HG03521 (cell line): Measurements from ENCODE around the gene CKAP2L.

Experiments
- ATAC-seq: cut with Tn5 transposase; IDR thresholded peaks from one replicate; pipeline ENCODE4 v1.9.1; 2021; ENCODE audit warnings: mild to moderate bottlenecking, moderate library complexity; ENCODE audit not compliant: unreplicated experiment

The CKAP2L gene

GRCh38 chr2:112767693-112768330 is 3.4 kb upstream of the CKAP2L start:
- no peak for ATAC-seq

- ATAC-seq: no peak
These were observed 842 bp upstream of the CKAP2L start for GRCh38 chr2:112765251-112765650.

GRCh38 chr2:112762276-112762675 is 2.1 kb downstream of the CKAP2L start:
- ATAC-seq: no peak

- ATAC-seq: no peak
These were observed 4.3 kb downstream of the CKAP2L start for GRCh38 chr2:112760149-112760548.

GRCh38 chr2:112758711-112759110 is 5.7 kb downstream of the CKAP2L start:
- ATAC-seq: no peak

GRCh38 chr2:112757265-112757664 is 7.1 kb downstream of the CKAP2L start:
- ATAC-seq: no peak

- ATAC-seq: no peak
These were observed 8.2 kb downstream of the CKAP2L start for GRCh38 chr2:112756207-112756606.

- no peak for ATAC-seq
These were observed 9.0 kb downstream of the CKAP2L start for GRCh38 chr2:112755444-112755843.

GRCh38 chr2:112754564-112754963 is 9.8 kb downstream of the CKAP2L start:
- no peak for ATAC-seq

GRCh38 chr2:112752667-112753066 is 11.7 kb downstream of the CKAP2L start:
- no peak for ATAC-seq

- no peak for ATAC-seq
These were observed 12.8 kb downstream of the CKAP2L start for GRCh38 chr2:112751451-112752197.

GRCh38 chr2:112750560-112750843 is 13.9 kb downstream of the CKAP2L start:
- ATAC-seq: no peak

GRCh38 chr2:112749755-112750559 is 14.5 kb downstream of the CKAP2L start:
- ATAC-seq: no peak

GRCh38 chr2:112740527-112740926 is 23.9 kb downstream of the CKAP2L start:
- no peak for ATAC-seq

GRCh38 chr2:112737542-112738232 is 26.7 kb downstream of the CKAP2L start:
- no peak for ATAC-seq

- no peak for ATAC-seq
These were observed 30.5 kb downstream of the CKAP2L start for GRCh38 chr2:112733871-112734270.

- ATAC-seq: no peak
These were observed 31.0 kb downstream of the CKAP2L start for GRCh38 chr2:112733456-112733855.

- ATAC-seq: no peak
These were observed 32.9 kb downstream of the CKAP2L start for GRCh38 chr2:112731479-112731878.

GRCh38 chr2:112730791-112731190 is 33.6 kb downstream of the CKAP2L start:
- no peak for ATAC-seq

GRCh38 chr2:112730216-112730615 is 34.2 kb downstream of the CKAP2L start:
- no peak for ATAC-seq

- no peak for ATAC-seq
These were observed 35.8 kb downstream of the CKAP2L start for GRCh38 chr2:112728378-112729175.
